ENCODE data around the gene CFAP68. TPM values are rescaled to one million over a fixed set of nuclear protein-coding genes. Genes with fewer than 3 reads are reported as not detected.

Gene CFAP68
- total and polyA plus RNA-seq, 2 of the 13 experiments (the other 11 are each of a cell fraction or from before 2014, with no cell fraction given): 22.2 to 25.6 TPM

GRCh38 chr11:111870886-111871692 is 8.3 kb upstream of the CFAP68 start, which contains the start of gene ALG9 (continued):
- TF ChIP-seq ASH2L (IDR thresholded peaks at IDR 0.05; ENCODE audit: insufficient read length, low read depth, low read length): peak; percentile 99
- no peak for TF ChIP-seq IKZF1 (IDR thresholded peaks at IDR 0.05)
- peak; percentile 42; the same call in 1 of the 2 replicates for TF ChIP-seq ZFP90 (CRISPR knock-in tag; IDR thresholded peaks at IDR 0.05; ENCODE audit: borderline replicate concordance)
- TF ChIP-seq MXD1 (CRISPR knock-in tag; IDR thresholded peaks at IDR 0.05): no peak
- TF ChIP-seq ZNF101 (CRISPR knock-in tag; IDR thresholded peaks at IDR 0.05; ENCODE audit: borderline replicate concordance, low read depth): no peak
- TF ChIP-seq GATAD2A (CRISPR knock-in tag; IDR thresholded peaks at IDR 0.05): no peak
- TF ChIP-seq STAT6 (CRISPR knock-in tag; IDR thresholded peaks at IDR 0.05; ENCODE audit: borderline replicate concordance): peak; percentile 5; the same call in 1 of the 2 replicates
- TF ChIP-seq MZF1 (CRISPR knock-in tag; IDR thresholded peaks at IDR 0.05; ENCODE audit: borderline replicate concordance): no peak
- peak; percentile 74; the same call in 1 of the 2 replicates for TF ChIP-seq ZFP91 (CRISPR knock-in tag; IDR thresholded peaks at IDR 0.05; ENCODE audit: borderline replicate concordance)
- TF ChIP-seq ZSCAN30 (CRISPR knock-in tag; IDR thresholded peaks at IDR 0.05): no peak
- peak; percentile 93 for TF ChIP-seq ZHX1 (CRISPR knock-in tag; IDR thresholded peaks at IDR 0.05; ENCODE audit: low read depth)
- no peak for TF ChIP-seq CERS6 (CRISPR knock-in tag; IDR thresholded peaks at IDR 0.05)
- no peak for TF ChIP-seq GABPA (IDR thresholded peaks at IDR 0.05; ENCODE audit: low read depth, low read length)
- TF ChIP-seq GABPA (CRISPR knock-in tag; IDR thresholded peaks at IDR 0.05; ENCODE audit: low read depth): no peak
- no peak for TF ChIP-seq TP53 (CRISPR knock-in tag; conservative IDR thresholded peaks at IDR 0.05)
- peak; percentile 37; the same call in 1 of the 2 replicates for TF ChIP-seq ZNF446 (CRISPR knock-in tag; IDR thresholded peaks at IDR 0.05)
- no peak for TF ChIP-seq ZNF530 (CRISPR knock-in tag; IDR thresholded peaks at IDR 0.05; ENCODE audit: low read depth)
- no peak for TF ChIP-seq NCOA1 (CRISPR knock-in tag; IDR thresholded peaks at IDR 0.05)
- TF ChIP-seq ZNF430 (CRISPR knock-in tag; IDR thresholded peaks at IDR 0.05): no peak
- TF ChIP-seq ZNF724P (CRISPR knock-in tag; IDR thresholded peaks at IDR 0.05; ENCODE audit: borderline replicate concordance): 0 out of 2 replicates have a peak, but pooled peaks have one; percentile 29
- TF ChIP-seq HDAC1 (CRISPR knock-in tag; IDR thresholded peaks at IDR 0.05): peak; percentile 59; the same call in 1 of the 2 replicates
- no peak for TF ChIP-seq ZNF335 (CRISPR knock-in tag; IDR thresholded peaks at IDR 0.05)
